Activated CD8-positive, alpha-beta memory T cell treated with anti-CD3 and anti-CD28 coated beads, Interleukin-2, amount 50 U/mL, for 48 hours (primary cell): ENCODE results near the gene INKA2.

Experiments
- DNase-seq: peaks from one replicate; pipeline ENCODE4 v3.0.0-alpha.2; 2020

The INKA2 gene

DNA sequence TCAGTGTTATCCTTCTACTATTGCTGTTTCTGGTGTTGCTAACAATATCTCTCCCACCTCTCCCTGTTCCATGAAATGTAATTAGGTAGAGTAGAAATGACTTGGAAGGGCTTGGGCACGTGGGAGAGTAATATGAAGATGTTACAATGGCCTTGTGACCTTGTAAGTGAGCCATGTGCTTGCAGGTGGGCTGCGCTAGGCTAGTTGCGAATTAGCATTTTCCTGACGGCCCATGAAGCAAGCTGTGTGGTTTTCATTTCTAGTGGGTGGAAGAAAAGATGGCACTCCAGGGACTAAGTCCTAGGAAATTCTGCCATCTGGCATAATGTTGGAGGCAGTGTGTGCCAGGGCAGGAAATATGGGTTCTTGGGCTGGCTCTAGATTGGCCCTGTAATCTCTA lies 8.8 kb upstream of the INKA2 start:
- no peak for DNase-seq

DNA sequence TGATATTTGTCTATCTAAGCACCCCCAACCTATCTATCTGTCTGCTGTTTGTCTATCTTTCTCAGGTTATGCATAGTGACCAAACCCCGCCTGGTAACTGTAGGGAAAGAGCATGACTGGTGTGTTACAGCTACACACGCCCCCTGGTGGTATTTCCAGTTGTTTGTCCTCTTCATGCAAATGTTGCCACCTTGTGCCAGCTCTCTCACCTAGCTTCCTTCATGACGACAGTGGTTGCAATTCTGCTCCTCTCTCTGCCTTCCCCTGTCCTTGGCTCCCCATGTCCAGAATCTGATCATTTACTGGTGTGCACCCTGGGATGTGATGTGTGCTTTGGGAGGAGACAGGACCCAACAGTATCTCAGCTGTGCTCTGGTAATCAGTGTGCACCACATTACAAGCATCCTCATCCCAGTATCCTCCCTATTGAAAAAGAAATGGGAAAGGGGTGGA lies 8.1 kb upstream of the INKA2 start:
- DNase-seq, result peak; percentile 77

DNA sequence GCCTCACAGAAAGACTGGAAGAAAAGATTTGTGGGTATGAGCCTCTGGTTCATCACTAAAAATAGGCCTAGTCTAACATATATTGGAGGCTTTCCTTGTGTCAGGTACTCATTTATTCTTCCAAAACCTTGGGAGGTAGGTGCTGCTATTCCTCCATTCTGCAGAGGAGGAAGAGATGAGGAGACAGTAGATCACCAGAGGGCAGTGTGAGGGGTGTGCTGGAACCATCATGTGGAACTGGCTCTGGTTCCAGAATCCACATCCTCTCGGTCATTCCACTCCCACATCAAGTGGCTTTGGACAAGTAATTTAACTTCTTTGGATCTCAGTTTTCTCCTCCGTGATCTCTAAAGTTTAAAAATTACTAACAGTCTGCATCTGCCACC lies 7.4 kb upstream of the INKA2 start:
- no peak for DNase-seq

DNA sequence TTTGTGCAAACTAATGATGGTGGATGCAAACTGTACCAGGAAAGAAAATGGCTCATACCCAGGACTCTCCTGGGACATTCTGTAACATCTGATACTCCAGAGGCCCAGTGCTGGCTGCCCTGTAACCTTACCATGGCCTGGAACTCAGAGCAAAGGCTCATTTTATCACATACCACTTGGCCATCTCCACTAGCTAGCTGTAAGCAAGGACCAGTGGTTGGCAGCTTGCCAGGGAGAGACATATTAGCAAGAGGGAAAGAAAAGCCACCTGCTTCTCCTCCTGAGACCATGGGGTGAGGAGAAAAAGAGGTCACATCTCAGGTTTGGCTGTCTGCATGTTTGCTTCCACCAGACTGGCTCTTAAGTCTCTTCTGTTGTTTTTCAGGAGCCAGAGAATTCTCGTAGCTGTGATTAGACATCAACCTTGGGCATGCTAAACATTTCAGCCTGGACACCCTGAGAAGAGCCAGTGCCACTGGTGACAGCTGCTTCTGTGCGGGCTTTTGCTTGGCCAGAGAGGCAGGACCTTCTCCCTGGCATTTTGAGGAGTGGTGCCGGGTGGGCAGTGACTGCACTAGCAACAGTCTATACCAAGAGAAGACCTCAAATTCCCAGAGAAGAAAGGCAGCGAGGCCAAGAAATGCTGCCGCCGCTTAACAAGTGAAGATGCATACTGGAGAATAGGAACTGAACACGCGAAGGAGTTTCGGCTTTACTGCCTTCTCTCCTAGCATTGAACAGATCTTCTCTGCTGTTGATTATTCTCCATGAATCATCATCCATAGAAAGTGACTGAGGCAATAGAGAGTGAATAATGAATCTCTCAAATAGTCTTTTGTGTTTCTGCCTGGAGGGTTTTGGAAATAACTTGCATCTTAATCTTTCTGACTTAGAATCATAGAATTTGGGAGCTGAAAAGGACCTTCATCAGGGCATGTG lies 6.7 kb upstream of the INKA2 start:
- peak; percentile 45 for DNase-seq

DNA sequence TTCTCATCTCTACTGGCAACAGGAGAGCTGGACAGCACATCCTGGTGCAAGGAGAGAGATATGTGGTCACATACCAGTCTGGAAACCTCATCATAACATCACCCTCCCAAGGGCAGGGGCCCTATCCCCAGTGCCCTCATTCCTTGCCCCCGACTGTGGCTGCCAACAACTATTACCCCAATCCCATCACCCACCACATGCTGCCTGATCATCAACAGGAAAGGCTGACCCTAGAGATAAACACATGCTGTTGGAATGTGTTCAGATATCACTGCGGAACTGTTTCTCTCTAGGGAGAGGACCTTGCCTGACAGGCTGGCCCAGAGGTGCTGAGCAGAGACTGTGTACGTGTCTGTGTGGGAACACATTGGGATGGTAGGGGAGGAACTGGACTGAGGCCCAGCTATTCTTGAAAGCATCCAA lies 4.5 kb upstream of the INKA2 start:
- peak; percentile 33 for DNase-seq

DNA sequence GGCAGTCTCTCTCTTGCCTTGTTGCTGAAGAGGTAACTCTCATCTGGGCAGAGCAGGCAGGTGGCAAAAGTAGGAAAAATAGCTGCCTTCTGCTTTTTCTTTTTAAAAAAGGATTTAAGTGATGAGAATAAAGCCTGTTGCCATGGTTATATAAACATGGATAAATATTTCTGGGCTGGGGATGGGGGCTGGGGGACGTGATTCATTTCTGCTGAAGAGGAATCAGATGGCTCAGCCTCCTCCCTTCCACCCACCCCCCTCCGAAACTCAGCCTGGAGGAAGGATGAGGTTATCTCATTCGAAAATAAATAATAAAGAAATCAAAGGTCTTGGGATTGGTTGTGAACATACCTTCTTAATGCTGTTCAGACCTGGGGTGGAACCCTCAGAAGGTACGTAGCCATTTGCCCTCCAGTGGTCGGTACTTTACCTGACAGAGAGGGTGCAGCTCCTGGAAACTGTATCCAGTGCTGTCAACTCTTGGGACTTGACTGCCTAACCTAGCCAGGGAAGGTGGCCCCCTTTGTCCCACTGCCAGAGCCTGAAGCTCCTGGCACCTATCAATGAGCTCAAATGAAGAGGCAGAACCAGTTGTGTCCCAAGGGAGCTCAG lies 3.8 kb upstream of the INKA2 start:
- peak; percentile 45 for DNase-seq

DNA sequence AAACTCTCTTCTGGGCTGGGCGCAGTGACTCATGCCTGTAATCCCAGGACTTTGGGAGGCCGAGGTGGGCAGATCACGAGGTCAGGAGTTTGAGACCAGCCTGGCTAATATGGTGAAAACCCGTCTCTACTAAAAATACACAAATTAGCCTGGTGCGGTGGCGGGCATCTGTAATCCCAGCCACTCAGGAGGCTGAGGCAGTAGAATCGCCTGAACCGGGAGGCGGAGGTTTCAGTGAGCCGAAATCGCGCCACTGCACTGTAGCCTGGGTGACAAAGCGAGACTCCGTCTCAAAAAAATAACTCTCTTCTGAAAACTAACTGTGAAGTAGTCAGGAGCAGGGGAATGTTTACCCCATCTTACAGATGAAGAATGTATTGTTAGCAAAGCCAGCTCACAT lies 3.1 kb upstream of the INKA2 start:
- peak; percentile 23 for DNase-seq

DNA sequence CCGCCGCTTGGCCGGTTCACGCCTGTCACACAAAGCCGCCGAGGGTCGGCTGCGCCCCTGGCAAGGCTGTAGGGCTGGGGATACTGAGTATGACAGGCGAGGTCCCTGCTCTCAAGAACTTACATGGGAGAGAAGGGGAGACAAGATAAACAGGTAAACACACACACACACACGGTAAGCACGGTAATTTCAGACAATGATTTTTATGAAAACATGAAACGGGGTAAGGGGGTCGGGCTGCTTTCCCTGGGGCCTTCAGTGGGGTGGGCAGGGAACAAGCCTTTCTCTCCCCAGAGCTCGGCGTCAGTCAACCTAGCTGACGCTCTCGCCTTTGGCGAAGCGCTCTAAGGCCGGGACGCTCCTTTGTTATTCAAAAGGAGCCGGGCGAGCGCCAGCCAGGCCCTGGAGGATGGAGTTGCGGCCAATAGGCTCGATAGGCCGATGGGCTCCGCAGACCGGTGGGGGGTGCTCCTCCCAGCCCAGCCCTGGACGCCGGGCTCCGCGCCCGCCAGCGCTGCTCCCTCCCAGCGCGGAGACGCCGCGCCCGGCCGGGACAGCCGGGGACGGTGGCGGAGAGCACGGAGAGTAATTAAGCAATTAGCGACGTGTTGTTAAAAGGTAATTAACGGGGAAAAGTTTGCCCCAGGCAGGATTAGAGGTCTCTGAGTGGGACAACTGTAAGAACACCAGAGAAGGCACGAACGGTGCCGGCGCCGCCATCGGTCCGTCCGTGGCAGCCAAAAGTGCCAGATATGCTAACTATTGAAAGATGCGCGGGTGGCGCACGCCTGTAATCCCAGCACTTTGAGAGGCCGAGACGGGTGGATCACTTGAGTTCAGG lies 950 bp upstream of the INKA2 start:
- DNase-seq, result peak; percentile 64

DNA sequence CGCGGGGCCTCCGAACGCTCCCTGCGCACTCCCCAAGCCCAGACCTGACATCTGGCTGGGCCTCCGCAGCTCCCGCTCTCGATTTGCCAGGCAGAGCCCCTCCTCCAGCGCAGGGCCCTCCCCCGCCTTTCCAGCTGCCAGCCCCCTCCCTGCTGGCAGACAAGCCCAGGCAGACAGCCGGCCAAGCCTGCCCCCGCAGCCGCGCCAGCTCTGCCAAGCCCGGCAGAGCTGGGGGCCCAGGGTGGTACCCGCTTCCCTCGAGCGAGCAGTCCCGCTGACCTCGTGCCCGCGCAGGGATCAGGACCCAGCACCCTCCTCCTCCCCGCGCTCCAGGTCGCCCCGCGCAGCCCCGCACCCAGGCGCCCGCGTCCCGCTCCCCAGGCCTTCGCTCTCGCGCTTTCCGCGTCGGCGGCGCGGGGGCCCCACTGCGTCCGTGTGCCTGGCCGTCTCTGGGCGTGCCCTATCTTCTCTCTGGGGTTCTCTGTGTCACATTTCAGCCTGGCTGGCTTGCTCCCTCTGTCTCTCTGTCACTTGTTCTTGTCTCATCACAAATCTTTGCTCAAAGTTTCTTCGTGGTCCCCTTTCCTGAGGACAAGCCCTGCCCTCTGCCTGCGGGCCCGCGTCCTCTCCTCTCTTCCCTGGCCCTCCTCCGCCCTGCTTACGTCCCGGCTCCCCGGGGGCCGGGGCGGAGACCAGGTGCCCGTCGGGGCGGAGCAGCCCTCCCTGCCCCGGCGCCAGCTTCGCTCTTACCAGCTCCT lies 580 bp downstream of the INKA2 start:
- DNase-seq, result no peak

DNA sequence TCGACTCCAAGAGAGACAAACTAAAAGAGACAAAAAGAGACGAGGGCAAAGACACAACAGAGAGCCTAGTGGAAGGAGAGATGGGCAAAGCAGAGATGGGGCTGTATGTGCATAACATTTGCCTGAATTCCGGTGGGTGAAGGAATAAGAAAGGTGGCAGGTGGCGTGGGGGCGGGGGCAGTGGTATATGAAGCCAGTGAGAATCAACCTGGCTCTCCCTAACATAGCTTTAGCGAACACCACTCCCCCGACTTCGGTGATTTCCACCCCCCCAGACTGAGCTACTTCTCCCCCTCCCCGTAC lies 1.1 kb downstream of the INKA2 start:
- no peak for DNase-seq

DNA sequence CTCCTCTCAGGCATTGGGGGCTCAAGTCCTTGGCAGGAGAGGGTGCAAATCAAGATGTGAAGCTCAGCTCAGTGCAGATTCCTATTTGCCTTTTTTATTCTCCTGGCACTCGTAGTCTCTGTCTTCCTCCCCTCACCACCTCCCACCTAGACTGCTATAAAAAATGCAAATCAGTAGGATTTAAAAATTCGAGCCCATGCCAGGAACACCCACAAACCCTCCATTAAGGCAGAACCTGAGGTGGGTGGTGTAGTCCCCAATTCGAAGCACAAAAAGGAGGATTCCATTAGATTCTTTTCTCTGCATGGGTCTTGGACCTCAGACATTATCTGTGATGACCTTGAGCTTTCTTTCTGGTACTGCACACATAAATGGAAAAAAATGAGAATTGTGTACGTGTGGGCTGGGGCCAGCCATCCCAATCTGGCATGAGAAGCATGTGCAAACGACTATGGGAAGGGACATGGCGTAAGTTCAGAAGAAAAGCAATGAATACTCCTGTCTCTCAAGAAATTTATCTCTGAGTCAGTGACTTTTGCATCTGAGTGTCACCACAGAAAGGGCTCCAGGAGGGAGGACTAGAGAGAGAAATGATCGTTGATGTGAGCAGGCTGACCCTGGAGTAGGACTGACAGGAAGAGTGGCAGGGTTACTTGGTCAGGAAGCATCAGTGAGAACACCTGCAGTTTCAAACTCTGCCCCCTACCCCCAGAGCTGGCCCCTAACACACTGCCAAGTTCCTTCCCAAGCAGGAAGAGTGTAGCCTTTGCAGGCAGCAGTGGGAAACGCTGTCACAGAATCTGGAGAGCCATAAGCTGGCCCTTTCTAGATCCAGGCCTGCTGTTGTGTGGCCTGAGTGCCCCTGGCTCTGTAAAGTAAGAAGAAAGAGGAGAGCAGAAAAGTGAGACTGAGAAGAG lies 1.7 kb downstream of the INKA2 start:
- peak; percentile 49 for DNase-seq

DNA sequence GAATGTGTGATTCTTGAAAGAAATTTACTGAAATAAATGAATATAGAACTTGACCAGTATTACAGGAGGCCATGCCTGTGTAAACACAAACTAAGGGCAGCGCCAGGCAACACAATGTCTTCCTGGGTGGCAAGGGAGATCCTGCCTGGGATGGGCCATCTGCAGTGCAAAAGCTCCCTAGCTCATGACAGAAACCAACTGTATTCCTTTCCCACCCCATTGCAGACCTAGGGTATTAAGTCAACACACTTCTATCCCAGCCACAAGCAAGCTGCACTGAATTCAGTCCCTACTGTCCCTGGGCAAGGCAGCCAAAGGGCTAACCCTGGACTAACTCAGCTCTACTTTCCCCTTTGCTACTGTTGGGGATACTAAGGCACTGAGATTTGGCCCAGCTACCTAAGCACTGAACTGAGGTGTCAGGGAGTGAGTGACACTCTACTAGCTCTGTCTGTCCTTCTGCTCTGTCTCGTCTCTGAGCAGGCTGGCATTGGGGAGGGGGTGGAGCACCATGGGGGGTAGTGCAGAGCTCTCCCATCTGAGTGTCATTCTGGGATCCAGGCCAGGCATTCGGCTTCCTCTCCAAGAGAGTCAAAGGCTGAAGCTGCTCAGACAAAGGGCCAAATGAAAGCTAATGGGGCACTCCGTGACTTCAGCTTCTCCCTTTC lies 2.5 kb downstream of the INKA2 start:
- DNase-seq, result peak; percentile 46

DNA sequence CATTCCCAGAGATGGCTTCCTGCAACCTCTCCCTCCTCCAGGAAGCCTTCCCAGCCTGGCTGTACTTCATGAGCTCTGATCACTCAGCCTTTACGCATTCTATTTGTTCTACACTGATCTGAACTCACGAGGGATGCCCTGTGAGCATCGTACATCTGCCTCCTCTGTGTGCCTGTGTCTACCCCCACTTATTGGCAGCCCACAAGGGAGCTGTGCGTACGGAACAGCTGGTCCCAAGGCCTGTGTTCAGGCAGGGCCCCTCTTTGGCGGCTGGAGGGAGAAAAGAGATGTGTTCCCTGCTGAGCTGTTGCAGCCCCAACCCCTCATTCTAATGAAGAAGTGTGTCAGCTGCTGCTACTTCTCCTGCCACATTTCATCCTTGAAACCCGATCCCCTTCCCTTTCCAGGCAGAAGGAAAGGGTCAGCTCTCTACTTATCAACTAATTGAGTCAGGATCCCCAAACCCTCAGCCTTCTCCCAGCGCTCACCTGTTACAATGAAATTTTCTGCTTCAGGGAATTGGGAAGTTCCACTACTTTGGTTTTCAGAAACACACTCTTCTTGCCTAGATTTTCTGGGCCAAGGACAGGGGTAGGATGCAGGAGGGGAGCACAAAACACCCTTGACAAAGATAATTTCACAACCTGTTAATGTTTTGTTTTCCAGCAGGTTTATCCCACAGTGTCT lies 3.2 kb downstream of the INKA2 start:
- peak; percentile 36 for DNase-seq

DNA sequence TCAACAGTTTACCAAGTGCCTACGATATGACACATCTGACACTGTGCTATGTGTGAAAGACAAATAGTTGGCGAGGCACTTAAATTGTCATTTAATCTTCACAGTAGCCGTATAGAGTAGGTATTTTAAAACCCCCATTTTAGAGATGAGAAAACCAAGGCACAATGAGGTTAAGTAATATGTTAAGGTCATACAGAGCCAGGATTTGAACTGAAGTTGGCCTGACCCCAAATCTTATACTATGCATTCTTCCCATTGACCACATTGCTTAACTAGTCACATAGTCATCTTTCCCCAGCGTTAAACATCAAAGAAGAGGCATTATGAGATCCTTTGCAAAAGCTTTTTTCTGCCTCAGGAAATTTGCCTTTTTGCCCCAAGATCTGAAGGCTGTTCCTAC lies 3.9 kb downstream of the INKA2 start:
- no peak for DNase-seq

DNA sequence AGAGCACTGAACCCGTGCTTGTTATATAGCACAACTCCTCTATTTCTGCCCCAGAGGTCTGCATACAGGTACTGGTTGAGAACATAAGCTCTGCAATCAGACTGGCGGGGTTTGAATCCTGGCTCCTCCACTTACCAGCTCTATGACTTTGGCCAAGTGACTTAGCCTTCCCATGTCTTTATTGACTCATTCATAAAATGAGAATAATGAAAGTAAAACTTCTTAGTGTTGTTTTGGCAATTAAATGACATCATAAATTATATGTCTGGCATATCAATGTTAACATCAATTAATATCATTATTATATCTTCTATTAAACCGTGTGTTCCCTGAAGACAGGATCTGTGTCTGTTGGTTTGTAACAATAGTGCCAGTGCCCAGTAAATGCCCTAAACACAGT lies 4.3 kb downstream of the INKA2 start:
- peak; percentile 10 for DNase-seq

DNA sequence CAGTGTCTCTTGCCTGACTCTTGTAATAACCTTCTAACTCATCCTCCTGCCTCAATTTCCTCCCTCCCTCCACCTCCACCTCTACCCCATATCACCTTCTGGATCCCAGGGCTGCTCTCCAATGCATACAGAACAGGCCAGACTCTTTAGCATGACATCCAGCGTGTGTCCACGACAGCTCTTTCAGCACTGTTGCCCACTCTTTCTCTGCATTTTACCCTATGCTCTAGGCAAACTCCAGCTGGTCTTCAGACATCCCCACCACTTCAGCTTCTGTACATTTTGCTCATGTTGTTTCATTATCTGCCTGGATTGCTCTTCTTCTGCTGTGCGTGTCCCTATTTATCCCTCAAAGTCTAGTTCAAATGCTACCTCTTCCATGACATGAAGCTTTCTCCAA lies 4.8 kb downstream of the INKA2 start:
- DNase-seq, result peak; percentile 37

DNA sequence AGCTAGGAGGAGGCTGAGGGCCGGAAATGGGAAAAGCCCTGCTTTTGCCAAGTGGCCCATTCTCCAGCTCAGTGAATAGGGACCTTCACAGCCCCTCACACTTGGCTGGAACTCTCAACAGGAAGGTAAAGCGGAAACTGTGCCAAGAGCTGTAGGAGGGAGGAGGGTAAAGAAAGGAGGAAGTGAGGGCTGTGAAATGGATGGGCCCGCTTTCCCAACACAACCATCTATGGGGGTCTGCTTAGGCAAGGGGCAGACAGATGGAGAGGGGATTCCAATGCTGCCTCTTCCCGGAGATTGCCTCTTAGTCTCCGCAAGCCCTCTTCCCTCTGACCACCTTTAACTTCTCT lies 5.2 kb downstream of the INKA2 start:
- no peak for DNase-seq

DNA sequence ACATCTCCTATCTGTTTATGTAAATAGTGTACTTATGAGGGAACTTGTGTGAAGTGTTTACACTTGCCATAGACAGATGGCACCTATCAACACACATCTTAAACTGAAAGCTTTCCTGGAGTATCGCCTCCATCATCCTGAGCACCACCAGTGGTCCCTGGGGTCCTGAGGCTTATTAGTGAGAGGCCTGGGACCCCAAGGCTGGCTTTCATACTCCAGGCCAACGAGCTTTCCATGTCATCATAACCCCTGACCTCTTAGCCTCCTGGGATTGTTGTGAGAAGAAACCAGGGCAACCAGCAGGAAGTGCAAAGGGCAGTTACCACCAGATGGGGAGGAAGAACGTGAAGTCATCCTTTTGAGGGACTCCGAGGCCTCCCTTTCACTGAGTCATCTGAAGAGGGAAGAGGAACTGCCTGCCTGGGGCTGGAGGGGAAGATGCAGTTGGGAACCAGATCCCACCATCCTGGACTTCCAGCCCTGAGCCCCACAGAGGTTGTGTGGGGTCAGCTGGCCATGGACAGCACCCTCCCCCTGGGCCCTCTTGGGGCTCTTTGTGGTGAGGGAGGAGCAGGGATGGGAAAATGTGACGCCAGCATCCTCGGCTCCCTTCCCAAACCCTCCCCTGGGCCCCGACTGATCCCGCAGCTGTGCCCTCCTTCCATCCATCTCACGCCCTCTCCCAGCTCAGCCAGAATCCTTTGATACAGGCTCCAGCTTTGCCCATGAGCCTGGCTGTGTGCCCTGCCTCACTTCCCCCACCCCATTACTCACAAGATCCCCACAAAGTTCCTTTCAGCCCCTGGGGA lies 5.8 kb downstream of the INKA2 start:
- DNase-seq, result peak; percentile 36

DNA sequence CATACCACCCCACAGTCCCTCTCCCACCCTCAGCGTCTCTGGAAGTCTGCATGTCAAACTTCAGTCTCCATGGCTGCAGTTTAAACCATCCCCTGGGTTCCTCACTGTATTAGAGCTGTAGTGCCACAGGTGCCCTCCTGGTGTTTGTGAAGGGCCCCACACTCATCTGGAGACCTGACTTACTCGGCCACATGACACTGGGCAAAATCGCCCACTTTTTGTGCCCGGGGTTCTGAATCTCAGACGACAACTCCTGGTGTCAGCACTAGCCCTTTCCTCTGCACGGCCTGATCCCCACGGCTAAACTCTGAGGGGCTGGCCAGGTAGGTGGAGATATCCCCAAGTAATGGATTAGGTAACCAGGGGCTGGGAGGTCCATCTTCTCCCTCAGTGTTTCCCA lies 6.5 kb downstream of the INKA2 start:
- peak; percentile 25 for DNase-seq

DNA sequence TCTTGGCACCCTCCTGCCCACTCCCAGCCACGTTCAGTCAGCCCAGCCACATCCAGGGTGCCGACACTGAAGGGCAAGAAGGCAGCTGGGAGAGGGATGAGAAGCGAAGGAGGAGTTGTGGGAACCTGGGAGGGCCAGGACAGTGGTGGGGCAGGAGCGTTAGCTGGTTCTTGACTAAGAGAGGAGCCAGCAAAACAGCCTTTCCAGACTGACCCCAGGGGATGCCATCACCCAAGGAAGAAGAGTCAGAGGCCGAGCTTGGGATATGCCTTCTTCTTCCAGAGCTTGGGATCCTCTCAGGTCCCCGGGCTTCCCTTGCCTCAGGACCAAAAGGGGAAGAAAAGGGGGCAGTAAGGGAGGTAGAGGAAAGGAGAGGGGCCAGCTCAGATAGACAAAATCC lies 7.2 kb downstream of the INKA2 start:
- no peak for DNase-seq
